ENCODE results near the gene ZNF500.

Gene ZNF500

GRCh38 chr16:4766875-4767628, at the start of gene ZNF500:
TSS of gene ZNF500 (minus strand) at chr16:4767162. CDS start at chr16:4765978, 1,184 bp downstream.
- peak; percentile 96 for DNase-seq

DNA sequence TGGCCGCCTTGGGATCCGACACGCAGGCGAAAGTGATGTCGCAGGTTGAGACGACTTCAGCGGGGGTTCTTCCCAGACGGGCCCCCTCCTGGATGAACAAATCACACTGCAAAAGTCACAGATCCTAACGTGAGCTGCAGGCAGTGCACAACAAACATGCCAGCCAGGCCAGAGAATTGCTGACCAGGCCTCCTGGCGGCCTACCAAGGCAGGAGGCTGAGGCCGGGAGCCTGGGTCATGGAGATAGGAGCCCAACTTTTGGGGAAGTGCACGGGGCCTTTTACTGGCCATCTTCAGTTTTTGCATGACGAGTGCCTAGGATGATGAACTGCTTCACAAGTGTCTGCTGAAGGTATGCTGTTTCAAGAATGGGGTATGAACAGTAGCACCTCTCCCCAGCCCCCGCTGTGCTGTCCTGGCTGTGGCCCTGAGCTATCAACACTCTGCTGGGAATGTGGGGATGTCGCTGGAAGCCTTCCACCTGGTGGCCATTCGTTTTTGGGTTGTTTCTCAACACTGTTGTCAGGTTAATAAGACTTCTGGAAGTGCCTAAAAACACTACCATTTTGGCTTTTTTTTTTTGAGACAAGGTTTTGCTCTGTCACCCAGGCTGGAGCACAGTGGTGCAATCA, 47.7 kb upstream of the ZNF500 start:
- no peak for DNase-seq

GRCh38 chr16:4814046-4814445, 47.1 kb upstream of the ZNF500 start:
- no peak for DNase-seq

DNA sequence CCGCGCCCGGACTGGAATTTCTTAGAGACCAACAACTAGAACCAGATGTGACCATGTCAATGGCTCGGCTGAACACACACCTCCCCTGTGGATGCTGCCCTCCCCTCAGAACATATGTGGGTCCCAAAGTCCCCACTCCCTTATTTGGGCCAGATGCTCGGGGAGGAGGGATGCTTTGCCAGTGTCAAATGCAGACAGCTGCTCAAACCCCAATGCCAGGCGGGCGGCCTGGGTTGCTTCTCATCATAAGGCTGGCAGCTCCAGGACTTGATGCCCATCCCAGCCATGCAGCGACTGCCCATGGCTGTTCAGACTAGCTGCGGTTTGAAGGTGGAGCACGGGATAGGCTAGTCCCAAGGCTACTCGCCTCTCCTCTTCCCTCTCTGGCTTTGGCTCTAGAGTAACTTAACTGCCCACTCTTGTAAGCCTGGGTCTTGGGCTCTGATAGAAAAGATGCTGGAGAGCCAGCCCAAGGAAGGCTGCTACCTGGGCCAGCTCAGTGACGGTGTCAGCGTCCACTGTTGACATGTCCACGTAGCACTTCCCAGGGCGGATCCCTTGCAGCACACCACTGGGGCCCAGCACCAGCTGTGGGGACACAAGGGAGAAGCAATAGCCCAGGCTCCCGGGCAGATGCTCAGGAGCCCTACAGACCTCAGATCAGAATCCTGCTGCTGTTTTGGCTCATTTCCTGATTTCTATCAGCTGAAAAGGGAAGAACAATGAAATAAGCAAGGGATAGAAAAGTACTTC, 46.5 kb upstream of the ZNF500 start:
- DNase-seq, result no peak

DNA sequence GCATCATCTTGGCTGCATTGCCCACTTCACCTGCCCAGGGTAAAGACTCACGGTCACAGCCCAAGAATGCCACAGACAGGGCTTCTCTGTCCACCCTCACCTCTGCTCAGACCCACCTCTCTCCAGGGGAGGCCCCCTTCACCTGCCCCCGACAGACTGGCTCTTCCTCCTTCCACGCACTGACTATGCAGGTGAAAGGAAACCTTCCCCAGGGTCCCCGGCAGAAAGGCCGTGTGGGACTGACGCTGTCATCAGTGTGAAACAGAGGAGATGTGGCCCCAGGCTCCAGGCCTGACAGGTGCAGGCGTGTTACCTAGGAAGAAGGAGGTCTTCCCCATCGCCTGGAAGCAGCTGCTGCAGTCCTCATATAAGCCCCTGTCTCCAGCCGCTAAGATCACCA, 44.8 kb upstream of the ZNF500 start:
- no peak for DNase-seq

DNA sequence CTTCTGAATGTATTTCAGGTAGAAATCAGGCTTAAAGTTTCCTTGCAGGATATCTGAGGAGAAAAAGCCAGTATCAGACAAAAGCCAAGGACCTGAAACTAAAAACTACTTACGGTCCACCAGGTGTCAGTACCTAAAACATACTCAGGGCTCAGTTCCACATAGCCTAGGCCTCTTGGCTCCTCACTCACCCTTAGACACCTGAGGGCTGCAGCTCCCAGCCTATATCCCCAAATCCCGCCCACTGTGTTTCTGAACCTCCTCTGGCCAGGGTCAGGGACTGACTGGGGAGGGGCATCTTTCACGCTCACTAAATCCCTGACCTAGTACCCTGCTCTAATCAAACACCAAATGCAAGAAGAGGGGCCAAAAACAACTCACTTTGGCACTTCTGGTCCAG, 44.3 kb upstream of the ZNF500 start:
- DNase-seq, result no peak

GRCh38 chr16:4806280-4806679, 39.3 kb upstream of the ZNF500 start:
- DNase-seq, result no peak

- DNase-seq, result no peak
Observed at GRCh38 chr16:4805231-4805630, 38.3 kb upstream of the ZNF500 start.

DNA sequence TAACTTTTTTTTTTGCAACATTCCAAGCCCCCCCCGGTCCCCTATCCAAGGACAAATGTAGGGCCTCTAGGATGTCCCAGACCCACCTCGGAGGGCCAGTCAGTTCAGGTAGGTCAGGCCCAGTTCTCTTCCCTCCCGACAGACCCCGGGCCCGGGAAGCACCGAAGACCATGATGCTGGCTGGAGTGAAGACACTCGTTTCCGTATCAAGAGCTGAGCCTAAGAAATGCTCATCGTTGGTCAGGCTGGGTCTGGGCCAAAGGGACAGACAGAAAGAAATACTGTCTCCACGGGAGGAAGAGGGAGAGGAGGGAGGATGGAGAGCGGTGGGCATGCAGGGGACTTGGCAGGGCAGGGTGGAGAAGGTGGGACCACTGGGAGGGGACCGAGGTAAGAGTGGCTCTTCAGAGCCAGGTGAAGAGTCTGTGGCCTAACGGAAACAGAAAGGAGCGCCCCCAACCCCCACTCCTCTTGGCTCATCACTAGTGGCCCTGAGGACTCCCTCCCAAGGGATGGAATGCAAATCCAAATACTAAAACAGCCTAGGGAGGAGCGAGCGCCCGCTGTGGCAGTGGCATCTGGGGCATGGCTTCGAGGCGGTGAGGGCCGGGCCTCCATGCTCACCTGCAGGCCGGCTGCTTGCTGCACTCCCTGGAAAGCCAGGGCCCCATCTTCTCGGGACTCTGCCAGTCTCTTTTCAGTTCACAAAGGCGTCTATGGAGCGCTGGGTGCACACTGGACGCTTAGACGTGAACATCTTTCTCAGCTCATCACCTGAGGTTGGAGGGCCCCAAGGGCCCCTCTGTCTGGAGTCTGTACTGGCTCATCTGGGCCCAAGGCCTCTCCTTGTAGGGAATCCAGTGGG, 37.2 kb upstream of the ZNF500 start:
- no peak for DNase-seq

- no peak for DNase-seq
Observed at GRCh38 chr16:4803401-4803844, 36.5 kb upstream of the ZNF500 start.

DNA sequence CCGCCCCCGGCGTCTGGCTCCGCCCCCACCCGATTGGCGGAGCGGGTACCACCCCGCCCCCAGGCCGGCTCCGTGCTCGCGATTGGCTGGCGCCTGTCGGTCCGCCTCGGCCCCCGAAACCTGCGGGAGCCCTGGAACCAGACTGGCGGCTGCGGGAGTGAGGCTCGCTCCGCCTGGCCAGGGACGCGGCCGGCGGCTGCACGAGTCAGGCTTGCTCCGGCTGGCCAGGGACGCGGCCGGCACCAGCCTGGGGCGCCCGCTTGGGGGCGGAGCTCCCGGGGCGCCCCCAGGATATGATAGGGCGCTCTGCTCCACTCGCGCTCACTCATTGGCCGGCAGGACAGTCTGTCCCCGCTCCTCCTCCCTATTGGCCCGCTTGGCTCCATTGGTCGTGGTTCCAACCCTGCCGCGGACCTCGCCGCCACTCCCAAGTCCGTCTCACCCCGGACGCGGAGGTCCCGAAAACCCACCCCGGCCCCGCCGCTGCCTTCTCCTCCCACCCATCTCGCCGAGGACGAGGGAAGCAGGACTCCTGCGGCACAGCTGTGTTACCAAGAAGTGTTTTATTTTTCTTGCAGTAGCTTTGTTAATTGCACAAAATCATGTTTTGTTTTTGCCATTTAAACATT, 35.8 kb upstream of the ZNF500 start:
- DNase-seq, result peak; percentile 85

DNA sequence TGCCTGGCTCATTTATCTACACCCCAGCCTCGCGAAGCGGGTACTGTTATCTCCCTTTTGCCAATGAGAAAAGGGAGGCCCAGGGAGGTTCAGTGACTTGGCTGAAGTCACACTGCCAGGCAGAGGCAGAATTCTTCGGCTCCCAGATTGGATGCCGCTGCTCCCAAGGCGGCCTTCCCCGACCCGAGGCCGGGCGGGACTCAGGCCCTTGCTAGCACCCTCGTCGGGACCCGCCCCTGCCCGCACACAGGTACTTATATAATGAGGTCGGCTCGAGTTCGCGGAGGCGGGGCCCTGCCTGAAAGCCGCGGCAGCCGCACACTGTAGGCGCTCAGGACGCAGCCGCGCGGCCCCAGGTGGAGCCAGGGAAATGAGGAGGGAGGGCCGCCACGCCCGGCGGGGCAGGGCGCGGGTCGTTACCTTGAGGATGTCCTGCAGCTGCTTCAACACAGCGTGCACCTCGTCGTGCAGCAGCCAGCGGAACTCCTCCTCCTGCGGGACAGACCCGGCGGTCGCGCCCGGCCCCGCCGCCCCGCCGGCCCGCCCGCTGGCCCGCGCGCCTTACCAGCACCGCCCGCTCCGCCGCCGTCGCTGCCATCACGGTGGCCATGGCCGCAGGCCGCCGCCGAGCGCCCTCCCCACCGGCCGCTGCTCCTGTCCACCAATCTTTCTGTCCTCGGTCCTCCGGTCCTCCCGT, 35.1 kb upstream of the ZNF500 start, which contains the start of gene ROGDI:
TSS of gene ROGDI (minus strand) at position 672 of the 697 bp plus-strand sequence. CDS start at position 610, 62 bp downstream.
- peak; percentile 82 for DNase-seq

DNA sequence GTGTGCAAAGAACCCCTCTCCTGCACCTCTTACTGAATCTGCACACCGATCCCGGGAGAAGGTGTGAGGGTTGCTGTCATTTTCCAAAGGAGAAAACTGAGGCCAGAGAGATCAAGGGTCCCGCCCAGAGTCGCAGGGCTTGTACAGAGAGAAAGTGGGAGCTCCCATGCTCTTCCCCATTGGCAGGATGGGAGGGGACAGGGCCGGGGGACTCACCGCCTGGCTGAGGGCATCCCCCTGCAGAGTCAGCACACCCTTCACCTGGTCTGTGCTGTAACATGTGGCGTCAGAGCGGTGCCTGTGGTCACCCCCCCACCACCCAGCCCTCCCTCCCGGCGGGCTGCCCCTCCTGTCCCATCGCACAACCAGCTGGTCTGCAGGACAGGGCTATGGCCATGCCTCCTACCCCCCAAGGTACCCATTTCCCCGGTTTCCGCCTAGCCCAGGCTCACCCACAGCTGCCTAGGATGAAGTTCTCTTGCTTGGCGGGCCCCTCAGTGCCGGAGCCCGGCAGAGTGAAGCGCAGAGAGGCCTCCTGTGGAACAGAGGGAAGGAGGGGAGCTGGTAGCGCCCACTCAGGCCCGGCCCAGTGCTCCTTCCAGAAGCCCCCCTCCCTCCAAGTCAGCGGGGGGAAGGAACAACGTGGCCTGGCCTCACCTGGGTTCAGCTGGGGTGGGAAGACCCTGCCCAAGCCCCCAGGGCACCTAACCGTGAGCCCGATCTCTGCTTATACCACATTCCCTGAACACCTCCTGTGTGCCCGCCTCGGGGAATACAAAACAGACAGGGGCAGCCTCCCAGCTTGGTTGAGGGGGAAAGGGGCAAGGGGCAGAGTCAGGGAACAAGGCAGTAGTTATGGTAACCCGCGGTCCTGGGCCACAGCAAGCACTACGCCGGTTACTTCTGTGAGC, 34.3 kb upstream of the ZNF500 start:
- no peak for DNase-seq

- DNase-seq, result no peak
Observed at GRCh38 chr16:4800290-4801041, 33.5 kb upstream of the ZNF500 start.

- no peak for DNase-seq
Observed at GRCh38 chr16:4799171-4799855, 32.4 kb upstream of the ZNF500 start.

- no peak for DNase-seq
Observed at GRCh38 chr16:4798456-4798855, 31.5 kb upstream of the ZNF500 start.

- no peak for DNase-seq
Observed at GRCh38 chr16:4797805-4798252, 30.9 kb upstream of the ZNF500 start.

GRCh38 chr16:4796982-4797804, 30.2 kb upstream of the ZNF500 start:
- no peak for DNase-seq
